HepG2 (cell line): Measurements from ENCODE around the gene OSCP1. TPM values are rescaled to one million over a fixed set of nuclear protein-coding genes. Genes with fewer than 3 reads are reported as not detected.

Experiments
- EED ChIP-seq: sonication (generic); formaldehyde crosslinking; IDR thresholded peaks from 2 replicates; pipeline ENCODE4 v1.5.0; 2020; ENCODE audit warnings: mild to moderate bottlenecking, missing genetic modification reagents
- HNRNPLL ChIP-seq: fragments of 200-400 bp; formaldehyde crosslinking; IDR thresholded peaks from 2 replicates; pipeline ENCODE4 v1.6.1; 2017; ENCODE audit warnings: mild to moderate bottlenecking, low read depth, low read length; ENCODE audit not compliant: poor library complexity, severe bottlenecking
- HOXA3 ChIP-seq: sonication (generic); formaldehyde crosslinking; IDR thresholded peaks from 2 replicates; pipeline ENCODE4 v1.5.0; 2020; ENCODE audit warnings: missing genetic modification reagents
- JDP2 ChIP-seq: sonication (generic); formaldehyde crosslinking; IDR thresholded peaks from 2 replicates; pipeline ENCODE4 v1.8.1; 2022; ENCODE audit warnings: missing genetic modification reagents, borderline replicate concordance
- NCOA2 ChIP-seq: sonication (generic); formaldehyde crosslinking; IDR thresholded peaks from 2 replicates; pipeline ENCODE4 v1.8.0; 2022; ENCODE audit warnings: inconsistent platforms
- PPARG ChIP-seq: conservative IDR thresholded peaks from 2 replicates; pipeline ENCODE4 v1.6.1; 2016; ENCODE audit warnings: missing biosample characterization, missing genetic modification reagents
- RARG ChIP-seq: sonication (generic); formaldehyde crosslinking; IDR thresholded peaks from 2 replicates; pipeline ENCODE4 v1.4.0; 2020; ENCODE audit warnings: low read depth, mild to moderate bottlenecking, missing genetic modification reagents
- SKI ChIP-seq: fragments of 450-650 bp; IDR thresholded peaks from one replicate; pipeline ENCODE4 v1.6.1; 2018; ENCODE audit warnings: mild to moderate bottlenecking; ENCODE audit not compliant: partially characterized antibody
- ZNF343 ChIP-seq: sonication (generic); formaldehyde crosslinking; IDR thresholded peaks from 2 replicates; pipeline ENCODE4 v1.4.0; 2020; ENCODE audit warnings: mild to moderate bottlenecking, missing genetic modification reagents
- polyA plus RNA-seq, 8 experiments: library from polyadenylated mRNA; depleted of rRNA in 3 of 8; stranded (reverse) in 7 of 8; unstranded in 1 of 8; fragments of >200 nt; fragmentation: Illumina TruSeq in 4 of 8; extraction: Trizol in 4 of 8; gene quantifications; 2 replicates each; pipeline versions ENCODE4 v1.2.1 to v1.2.3, GENCODE V29; 2011 to 2016; ENCODE audit warnings: low read depth in 4 of 8, missing spikeins in 1 of 8, mixed read lengths in 1 of 8; ENCODE audit not compliant: insufficient read depth in 1 of 8
- total RNA-seq, 5 experiments: library from RNA; depleted of rRNA; stranded (reverse); fragments of >200 nt; fragmentation: Illumina TruSeq; extraction: Trizol; gene quantifications; 2 replicates each; pipeline ENCODE4 v1.2.3, GENCODE V29; 2016; ENCODE audit warnings: low read depth in 1 of 5
- TF ChIP-seq, protein P1 (sequence below): sonication (generic); formaldehyde crosslinking; IDR thresholded peaks from 2 replicates; pipeline ENCODE4 v1.4.0; 2020; ENCODE audit warnings: missing genetic modification reagents
- TF ChIP-seq, protein P2 (sequence below): fragments of 450-650 bp; IDR thresholded peaks from 2 replicates; pipeline ENCODE4 v1.6.1; 2016
- TF ChIP-seq, protein P3 (sequence below): sonication (generic); formaldehyde crosslinking; conservative IDR thresholded peaks from 2 replicates; pipeline ENCODE4 v1.8.0; 2022; ENCODE audit warnings: low read depth, missing genetic modification reagents

OSCP1 gene
- total and polyA plus RNA-seq, 2 of the 13 experiments (the other 11 are each of a cell fraction or from before 2014, with no cell fraction given), result 0.60 to 0.84 TPM

DNA sequence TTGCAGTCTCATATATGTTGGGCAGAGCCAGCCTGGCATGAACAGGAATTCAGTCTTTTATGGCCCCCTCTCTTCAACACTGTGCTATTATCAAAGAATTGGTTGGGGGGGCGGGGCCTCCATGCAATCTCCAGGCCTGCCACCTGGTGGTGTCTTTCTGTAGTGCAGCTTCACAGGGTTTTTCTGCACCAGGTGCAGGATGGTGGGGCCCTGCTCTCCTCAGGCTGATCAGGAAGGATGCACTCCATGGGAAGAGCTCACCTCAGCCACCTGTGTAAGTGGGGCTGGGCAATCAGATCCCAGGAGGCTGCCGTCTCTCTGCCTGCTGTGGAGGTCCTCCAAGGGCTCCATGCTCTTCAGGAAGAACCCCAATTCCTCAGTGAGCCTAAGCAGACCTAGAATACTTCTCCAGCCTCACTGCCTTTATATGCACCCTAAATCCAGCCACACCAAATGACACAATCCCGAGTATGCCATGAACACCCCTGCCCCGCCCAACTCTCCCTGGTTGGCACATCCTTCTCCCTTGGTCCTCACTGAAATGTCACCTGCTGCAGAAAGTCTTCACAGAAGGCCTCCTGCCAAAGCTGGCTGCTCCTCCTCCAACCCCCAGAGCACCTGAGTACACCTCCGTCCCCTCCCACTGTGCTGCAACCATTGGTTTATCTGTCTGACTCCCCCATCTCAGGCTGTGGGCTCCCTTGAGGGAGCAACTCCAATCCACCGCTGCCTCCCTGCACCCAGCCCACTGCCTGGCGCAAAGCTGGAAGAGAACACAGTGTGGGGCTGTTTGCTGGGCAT lies 81.0 kb downstream of the OSCP1 start (continued):
- TF ChIP-seq, protein P1, sequence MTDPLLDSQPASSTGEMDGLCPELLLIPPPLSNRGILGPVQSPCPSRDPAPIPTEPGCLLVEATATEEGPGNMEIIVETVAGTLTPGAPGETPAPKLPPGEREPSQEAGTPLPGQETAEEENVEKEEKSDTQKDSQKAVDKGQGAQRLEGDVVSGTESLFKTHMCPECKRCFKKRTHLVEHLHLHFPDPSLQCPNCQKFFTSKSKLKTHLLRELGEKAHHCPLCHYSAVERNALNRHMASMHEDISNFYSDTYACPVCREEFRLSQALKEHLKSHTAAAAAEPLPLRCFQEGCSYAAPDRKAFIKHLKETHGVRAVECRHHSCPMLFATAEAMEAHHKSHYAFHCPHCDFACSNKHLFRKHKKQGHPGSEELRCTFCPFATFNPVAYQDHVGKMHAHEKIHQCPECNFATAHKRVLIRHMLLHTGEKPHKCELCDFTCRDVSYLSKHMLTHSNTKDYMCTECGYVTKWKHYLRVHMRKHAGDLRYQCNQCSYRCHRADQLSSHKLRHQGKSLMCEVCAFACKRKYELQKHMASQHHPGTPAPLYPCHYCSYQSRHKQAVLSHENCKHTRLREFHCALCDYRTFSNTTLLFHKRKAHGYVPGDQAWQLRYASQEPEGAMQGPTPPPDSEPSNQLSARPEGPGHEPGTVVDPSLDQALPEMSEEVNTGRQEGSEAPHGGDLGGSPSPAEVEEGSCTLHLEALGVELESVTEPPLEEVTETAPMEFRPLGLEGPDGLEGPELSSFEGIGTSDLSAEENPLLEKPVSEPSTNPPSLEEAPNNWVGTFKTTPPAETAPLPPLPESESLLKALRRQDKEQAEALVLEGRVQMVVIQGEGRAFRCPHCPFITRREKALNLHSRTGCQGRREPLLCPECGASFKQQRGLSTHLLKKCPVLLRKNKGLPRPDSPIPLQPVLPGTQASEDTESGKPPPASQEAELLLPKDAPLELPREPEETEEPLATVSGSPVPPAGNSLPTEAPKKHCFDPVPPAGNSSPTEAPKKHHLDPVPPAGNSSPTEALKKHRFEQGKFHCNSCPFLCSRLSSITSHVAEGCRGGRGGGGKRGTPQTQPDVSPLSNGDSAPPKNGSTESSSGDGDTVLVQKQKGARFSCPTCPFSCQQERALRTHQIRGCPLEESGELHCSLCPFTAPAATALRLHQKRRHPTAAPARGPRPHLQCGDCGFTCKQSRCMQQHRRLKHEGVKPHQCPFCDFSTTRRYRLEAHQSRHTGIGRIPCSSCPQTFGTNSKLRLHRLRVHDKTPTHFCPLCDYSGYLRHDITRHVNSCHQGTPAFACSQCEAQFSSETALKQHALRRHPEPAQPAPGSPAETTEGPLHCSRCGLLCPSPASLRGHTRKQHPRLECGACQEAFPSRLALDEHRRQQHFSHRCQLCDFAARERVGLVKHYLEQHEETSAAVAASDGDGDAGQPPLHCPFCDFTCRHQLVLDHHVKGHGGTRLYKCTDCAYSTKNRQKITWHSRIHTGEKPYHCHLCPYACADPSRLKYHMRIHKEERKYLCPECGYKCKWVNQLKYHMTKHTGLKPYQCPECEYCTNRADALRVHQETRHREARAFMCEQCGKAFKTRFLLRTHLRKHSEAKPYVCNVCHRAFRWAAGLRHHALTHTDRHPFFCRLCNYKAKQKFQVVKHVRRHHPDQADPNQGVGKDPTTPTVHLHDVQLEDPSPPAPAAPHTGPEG (CRISPR knock-in tag), result no peak
- no peak; the same call in 1 of the 2 replicates for TF ChIP-seq HOXA3
- no peak for TF ChIP-seq SKI
- no peak for TF ChIP-seq ZNF343 (CRISPR knock-in tag)
- TF ChIP-seq EED, result no peak
- TF ChIP-seq JDP2 (CRISPR knock-in tag), result no peak
- TF ChIP-seq PPARG (CRISPR knock-in tag), result no peak
- TF ChIP-seq, protein P2, sequence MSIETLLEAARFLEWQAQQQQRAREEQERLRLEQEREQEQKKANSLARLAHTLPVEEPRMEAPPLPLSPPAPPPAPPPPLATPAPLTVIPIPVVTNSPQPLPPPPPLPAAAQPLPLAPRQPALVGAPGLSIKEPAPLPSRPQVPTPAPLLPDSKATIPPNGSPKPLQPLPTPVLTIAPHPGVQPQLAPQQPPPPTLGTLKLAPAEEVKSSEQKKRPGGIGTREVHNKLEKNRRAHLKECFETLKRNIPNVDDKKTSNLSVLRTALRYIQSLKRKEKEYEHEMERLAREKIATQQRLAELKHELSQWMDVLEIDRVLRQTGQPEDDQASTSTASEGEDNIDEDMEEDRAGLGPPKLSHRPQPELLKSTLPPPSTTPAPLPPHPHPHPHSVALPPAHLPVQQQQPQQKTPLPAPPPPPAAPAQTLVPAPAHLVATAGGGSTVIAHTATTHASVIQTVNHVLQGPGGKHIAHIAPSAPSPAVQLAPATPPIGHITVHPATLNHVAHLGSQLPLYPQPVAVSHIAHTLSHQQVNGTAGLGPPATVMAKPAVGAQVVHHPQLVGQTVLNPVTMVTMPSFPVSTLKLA, result no peak
- TF ChIP-seq, protein P3, sequence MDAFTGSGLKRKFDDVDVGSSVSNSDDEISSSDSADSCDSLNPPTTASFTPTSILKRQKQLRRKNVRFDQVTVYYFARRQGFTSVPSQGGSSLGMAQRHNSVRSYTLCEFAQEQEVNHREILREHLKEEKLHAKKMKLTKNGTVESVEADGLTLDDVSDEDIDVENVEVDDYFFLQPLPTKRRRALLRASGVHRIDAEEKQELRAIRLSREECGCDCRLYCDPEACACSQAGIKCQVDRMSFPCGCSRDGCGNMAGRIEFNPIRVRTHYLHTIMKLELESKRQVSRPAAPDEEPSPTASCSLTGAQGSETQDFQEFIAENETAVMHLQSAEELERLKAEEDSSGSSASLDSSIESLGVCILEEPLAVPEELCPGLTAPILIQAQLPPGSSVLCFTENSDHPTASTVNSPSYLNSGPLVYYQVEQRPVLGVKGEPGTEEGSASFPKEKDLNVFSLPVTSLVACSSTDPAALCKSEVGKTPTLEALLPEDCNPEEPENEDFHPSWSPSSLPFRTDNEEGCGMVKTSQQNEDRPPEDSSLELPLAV (CRISPR knock-in tag), result no peak
- no peak for TF ChIP-seq NCOA2 (CRISPR knock-in tag)
- no peak for TF ChIP-seq HNRNPLL
- TF ChIP-seq RARG (CRISPR knock-in tag), result no peak
